Keratinocyte (primary cell): ENCODE data around the gene PBOV1. TPM values are rescaled to one million over a fixed set of nuclear protein-coding genes. Genes with fewer than 3 reads are reported as not detected.

ENCODE experiments used
- DNase-seq: peaks from one replicate; pipeline ENCODE4 v3.0.0-alpha.2; 2011; ENCODE audit warnings: low read depth, missing footprints, low spot score
- FAIRE-seq: peaks from 2 replicates; lab custom pipeline; 2011; peaks lifted over from hg19 to GRCh38; lab: Jason Lieb, UNC
- H2AFZ ChIP-seq: 2 replicates; pipeline ENCODE4 v1.6.0; 2012; ENCODE audit warnings: low read length, control low read depth, inconsistent platforms; ENCODE audit not compliant: control insufficient read depth
- H3K27ac ChIP-seq: 2 replicates; pipeline ENCODE4 v1.5.1; 2011; ENCODE audit warnings: low read length; ENCODE audit not compliant: control insufficient read depth, insufficient read depth
- H3K27me3 ChIP-seq: 3 replicates; pipeline ENCODE4 v1.6.0; 2011; ENCODE audit warnings: low read length; ENCODE audit not compliant: control insufficient read depth, insufficient read depth; ENCODE audit errors: extremely low read depth
- H3K36me3 ChIP-seq, 2 experiments: 2 replicates in 1 of 2; 3 replicates in 1 of 2; pipeline ENCODE4 v1.5.1; 2011; ENCODE audit warnings: low read length in 2 of 2, mild to moderate bottlenecking in 1 of 2; ENCODE audit not compliant: control insufficient read depth in 2 of 2, insufficient read depth in 2 of 2; ENCODE audit errors: extremely low read depth in 1 of 2
- H3K4me1 ChIP-seq: 3 replicates; pipeline ENCODE4 v1.5.1; 2011; ENCODE audit warnings: low read length; ENCODE audit not compliant: control insufficient read depth, insufficient read depth; ENCODE audit errors: extremely low read depth
- H3K4me2 ChIP-seq: 3 replicates; pipeline ENCODE4 v1.6.0; 2011; ENCODE audit warnings: low read depth, low read length; ENCODE audit not compliant: control insufficient read depth, insufficient read depth; ENCODE audit errors: extremely low read depth
- H3K4me3 ChIP-seq, 3 experiments: fragments of 200-600 bp in 1 of 3; sonication (generic) in 1 of 3; 2 replicates in 2 of 3; 3 replicates in 1 of 3; pipeline ENCODE4 v1.5.1; 2011 to 2016; ENCODE audit warnings: low read length in 3 of 3, mild to moderate bottlenecking in 3 of 3, control low read depth in 2 of 3, inconsistent platforms in 1 of 3, low read depth in 1 of 3, mixed read lengths in 1 of 3, mixed run types in 1 of 3, moderate library complexity in 1 of 3; ENCODE audit not compliant: control insufficient read depth in 2 of 3, insufficient read depth in 2 of 3; ENCODE audit errors: extremely low read depth in 1 of 3
- H3K79me2 ChIP-seq: 2 replicates; pipeline ENCODE4 v1.6.0; 2012; ENCODE audit warnings: low read length; ENCODE audit not compliant: control insufficient read depth, insufficient read depth
- H3K9ac ChIP-seq: 3 replicates; pipeline ENCODE4 v1.6.0; 2011; ENCODE audit warnings: low read length; ENCODE audit not compliant: control insufficient read depth, insufficient read depth; ENCODE audit errors: extremely low read depth
- H3K9me1 ChIP-seq: 3 replicates; pipeline ENCODE4 v1.6.0; 2011; ENCODE audit warnings: low read length; ENCODE audit not compliant: control insufficient read depth, insufficient read depth; ENCODE audit errors: extremely low read depth
- H3K9me3 ChIP-seq: 2 replicates; pipeline ENCODE4 v1.5.1; 2012; ENCODE audit warnings: low read depth, low read length; ENCODE audit not compliant: control insufficient read depth
- H4K20me1 ChIP-seq: 3 replicates; pipeline ENCODE4 v1.6.0; 2011; ENCODE audit warnings: low read length; ENCODE audit not compliant: control insufficient read depth, insufficient read depth; ENCODE audit errors: extremely low read depth
- EZH2 ChIP-seq: IDR thresholded peaks from one replicate; pipeline ENCODE4 v1.6.1; 2012; ENCODE audit warnings: inconsistent platforms, mild to moderate bottlenecking, low read length, moderate library complexity
- dilution Hi-C: fragments of 300-500 bp; cut with MboI; formaldehyde crosslinking; loops from one replicate; pipeline ENCODE4 v1.7.0; 2020; ENCODE audit warnings: low sequenced_read_pairs; ENCODE audit not compliant: extremely low pct_ligation_motif_present
- polyA plus RNA-seq, 5 experiments: library from polyadenylated mRNA; depleted of rRNA in 3 of 5; stranded (reverse) in 3 of 5; stranded (forward) in 1 of 5; unstranded in 1 of 5; fragments of >200 nt; gene quantifications; 1 replicate in 1 of 5; 2 replicates in 3 of 5; 3 replicates in 1 of 5; pipeline versions ENCODE4 v1.2.1 to v1.2.3, GENCODE V29; 2011 to 2012; ENCODE audit warnings: missing spikeins in 2 of 5, low read depth in 1 of 5, low replicate concordance in 1 of 5
- TF ChIP-seq, protein P1 (sequence below), 3 experiments: IDR thresholded peaks in 1 of 3; conservative IDR thresholded peaks in 1 of 3; optimal IDR thresholded peaks in 1 of 3; 2 replicates in 2 of 3; 3 replicates in 1 of 3; pipeline versions ENCODE3 to v1.5.1; 2011; ENCODE audit warnings: low read length in 3 of 3, mild to moderate bottlenecking in 3 of 3, moderate library complexity in 2 of 3, control low read depth in 1 of 3, inconsistent platforms in 1 of 3; ENCODE audit not compliant: insufficient read depth in 2 of 3; ENCODE audit errors: extremely low read depth in 1 of 3

PBOV1 gene
- polyA plus RNA-seq, 1 donor (not counting 4 experiments of a cell fraction or from before 2014, with no cell fraction given): not detected

DNA sequence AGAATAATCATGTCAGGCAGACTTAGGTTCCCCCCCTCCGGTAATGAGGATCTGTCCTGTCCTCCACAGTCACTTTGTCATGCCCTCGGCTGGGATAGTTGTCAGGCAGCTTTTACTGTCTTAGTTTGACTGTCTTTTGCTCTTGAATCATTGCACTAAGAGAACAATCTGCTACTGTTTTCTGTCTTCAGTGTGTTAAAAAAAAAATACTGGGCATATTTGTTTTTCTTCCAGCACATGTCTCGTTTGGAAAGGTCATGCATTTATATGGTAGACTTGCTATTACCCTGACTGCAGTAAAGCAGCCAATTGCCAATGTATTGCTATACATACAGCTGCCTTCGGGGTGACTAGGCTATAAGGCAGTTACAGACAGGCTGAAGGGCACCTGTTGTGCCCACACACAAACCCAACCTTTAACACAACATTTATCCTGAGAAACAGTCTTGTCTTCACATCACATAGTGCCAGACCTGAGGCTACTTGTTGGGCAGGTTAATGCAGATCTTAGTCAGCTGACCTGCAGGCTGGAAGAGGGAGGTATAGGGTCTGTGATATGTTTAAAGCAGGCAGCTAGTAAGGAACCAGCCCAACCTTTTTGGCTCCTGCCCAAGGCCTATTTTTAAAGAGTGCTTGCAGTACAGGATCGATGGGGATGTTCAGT lies 29.9 kb downstream of the PBOV1 start:
- H4K20me1 ChIP-seq: no peaks in the 10 kb centered on the region
- TF ChIP-seq EZH2: no peak
- TF ChIP-seq, protein P1, sequence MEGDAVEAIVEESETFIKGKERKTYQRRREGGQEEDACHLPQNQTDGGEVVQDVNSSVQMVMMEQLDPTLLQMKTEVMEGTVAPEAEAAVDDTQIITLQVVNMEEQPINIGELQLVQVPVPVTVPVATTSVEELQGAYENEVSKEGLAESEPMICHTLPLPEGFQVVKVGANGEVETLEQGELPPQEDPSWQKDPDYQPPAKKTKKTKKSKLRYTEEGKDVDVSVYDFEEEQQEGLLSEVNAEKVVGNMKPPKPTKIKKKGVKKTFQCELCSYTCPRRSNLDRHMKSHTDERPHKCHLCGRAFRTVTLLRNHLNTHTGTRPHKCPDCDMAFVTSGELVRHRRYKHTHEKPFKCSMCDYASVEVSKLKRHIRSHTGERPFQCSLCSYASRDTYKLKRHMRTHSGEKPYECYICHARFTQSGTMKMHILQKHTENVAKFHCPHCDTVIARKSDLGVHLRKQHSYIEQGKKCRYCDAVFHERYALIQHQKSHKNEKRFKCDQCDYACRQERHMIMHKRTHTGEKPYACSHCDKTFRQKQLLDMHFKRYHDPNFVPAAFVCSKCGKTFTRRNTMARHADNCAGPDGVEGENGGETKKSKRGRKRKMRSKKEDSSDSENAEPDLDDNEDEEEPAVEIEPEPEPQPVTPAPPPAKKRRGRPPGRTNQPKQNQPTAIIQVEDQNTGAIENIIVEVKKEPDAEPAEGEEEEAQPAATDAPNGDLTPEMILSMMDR (optimal IDR thresholded peaks at IDR 0.05 in 1 of 3, IDR thresholded peaks at IDR 0.05 in 1 of 3, conservative IDR thresholded peaks at IDR 0.05 in 1 of 3; ENCODE audit: extremely low read depth in 1 of 3, insufficient read depth in 2 of 3, low read length in 3 of 3): no peak
- H3K9me1 ChIP-seq: no peaks in the 10 kb centered on the region
- H3K36me3 ChIP-seq: no peaks in the 10 kb centered on the region
- peaks cover 5% of the 10 kb centered on the region for H3K27me3 ChIP-seq
- H3K79me2 ChIP-seq: no peaks in the 10 kb centered on the region
- no peaks in the 10 kb centered on the region for H3K9me3 ChIP-seq
- no peak overlapping the region for H3K4me2 ChIP-seq
- no peaks in the 10 kb centered on the region for H3K4me1 ChIP-seq
- FAIRE-seq (no peak), DNase-seq (no peak)
- dilution Hi-C loops: no loop called here
- H2AFZ ChIP-seq: no peak overlapping the region
- H3K27ac ChIP-seq: no peak overlapping the region
- H3K4me3 ChIP-seq: no peak overlapping the region
- no peak overlapping the region for H3K9ac ChIP-seq

DNA sequence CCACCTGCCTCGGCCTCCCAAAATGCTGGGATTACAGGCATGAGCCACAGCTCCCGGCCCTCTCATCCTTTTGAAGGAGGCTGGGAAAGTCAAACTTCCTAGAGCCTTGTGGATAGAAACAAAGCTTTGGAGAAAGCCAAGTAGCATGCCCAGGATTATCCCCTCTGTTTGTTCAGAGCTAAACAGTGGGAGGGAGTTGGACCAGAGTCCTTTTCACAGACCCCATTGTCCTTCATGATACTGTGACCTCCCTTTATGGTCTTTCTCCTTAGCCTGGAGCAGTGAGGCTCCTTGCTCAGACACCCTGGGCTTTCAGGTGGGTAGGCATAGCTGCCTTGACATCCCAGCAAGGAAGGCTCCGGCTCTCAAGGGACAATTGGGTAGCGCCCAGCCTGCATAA lies 31.1 kb downstream of the PBOV1 start:
- no peak overlapping the region for H3K9ac ChIP-seq
- TF ChIP-seq, protein P1 (optimal IDR thresholded peaks at IDR 0.05 in 1 of 3, IDR thresholded peaks at IDR 0.05 in 1 of 3, conservative IDR thresholded peaks at IDR 0.05 in 1 of 3; ENCODE audit: extremely low read depth in 1 of 3, insufficient read depth in 2 of 3, low read length in 3 of 3): no peak
- no peak for TF ChIP-seq EZH2
- no peak for FAIRE-seq
- DNase-seq: no peak
- H3K9me1 ChIP-seq: no peaks in the 10 kb centered on the region
- no peak overlapping the region for H3K27ac ChIP-seq
- H3K4me2 ChIP-seq: no peak overlapping the region
- no peaks in the 10 kb centered on the region for H3K9me3 ChIP-seq
- peaks cover 7% of the 10 kb centered on the region for H3K27me3 ChIP-seq
- no peak overlapping the region for H3K4me3 ChIP-seq
- H3K79me2 ChIP-seq: no peaks in the 10 kb centered on the region
- H3K4me1 ChIP-seq: no peaks in the 10 kb centered on the region
- no peaks in the 10 kb centered on the region for H3K36me3 ChIP-seq
- H2AFZ ChIP-seq: no peak overlapping the region
- dilution Hi-C loops: no loop called here
- no peaks in the 10 kb centered on the region for H4K20me1 ChIP-seq
